ENCODE data around the gene AATF.
A peak's percentile ranks its signal among the peaks of the same experiment; 100 is the strongest.

Gene AATF

GRCh38 chr17:36992701-36993100 is 43.9 kb downstream of the AATF start:
- DNase-seq = no peak

- DNase-seq = no peak
These were observed 44.5 kb downstream of the AATF start for GRCh38 chr17:36993227-36993626.

DNA sequence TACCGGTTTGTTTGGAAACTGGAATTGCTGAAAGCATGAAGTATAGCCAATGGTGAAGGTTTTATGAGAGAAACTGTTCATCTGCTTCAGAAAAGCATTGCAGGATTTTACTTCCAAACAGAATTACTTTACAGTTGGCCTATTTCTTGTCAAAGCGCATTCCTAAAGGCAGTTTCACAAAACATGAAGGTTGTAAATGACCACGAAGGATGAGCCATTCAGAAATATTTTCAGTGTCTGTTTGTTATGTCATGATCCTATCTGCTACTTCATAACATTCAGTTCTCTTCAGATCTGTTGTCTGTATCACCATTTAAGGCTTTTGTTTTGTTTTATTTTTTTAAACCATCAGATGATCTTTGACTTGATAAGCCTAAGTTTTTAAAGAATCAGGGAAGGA is 45.7 kb downstream of the AATF start:
- no peak for DNase-seq

DNA sequence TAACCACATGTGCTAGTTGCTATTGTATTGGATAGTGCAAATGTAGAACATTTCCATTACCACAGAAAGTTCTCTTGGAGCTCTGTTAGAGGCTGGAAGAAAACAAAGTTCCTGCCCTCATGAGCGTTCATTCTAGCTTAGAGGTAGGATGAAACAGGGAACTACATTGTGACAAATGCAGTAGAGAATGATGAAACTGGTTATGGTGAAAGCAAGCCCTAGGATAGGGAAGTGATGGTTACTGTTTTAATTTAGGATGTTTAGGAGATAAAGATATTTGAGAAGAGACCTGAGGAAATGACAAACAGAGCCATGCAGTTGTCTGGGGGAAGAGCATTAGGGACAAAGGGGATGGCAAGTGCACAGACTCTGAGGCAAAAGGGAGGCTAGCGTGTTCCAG is 50.7 kb downstream of the AATF start:
- no peak for DNase-seq

DNA sequence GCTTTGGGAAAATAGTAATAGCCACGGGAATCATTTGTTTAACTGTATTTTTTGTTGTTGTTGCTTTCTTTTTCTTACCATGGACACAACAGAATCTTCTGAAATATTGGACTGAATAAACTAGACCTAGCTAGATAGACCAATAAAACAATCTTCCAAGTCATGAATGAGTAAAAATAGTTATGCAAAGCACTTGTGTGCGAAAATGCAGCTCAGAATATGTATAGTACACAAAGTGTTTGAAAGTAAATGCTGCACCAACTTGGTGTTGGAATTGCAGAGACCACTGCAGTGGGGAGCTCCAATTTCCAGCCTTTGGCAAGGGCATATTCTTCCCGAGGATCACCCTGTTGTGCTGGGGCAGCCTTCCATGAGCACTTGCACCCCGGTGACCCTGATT is 68.0 kb downstream of the AATF start:
- no peak for DNase-seq

- DNase-seq = no peak
These were observed 68.7 kb downstream of the AATF start for GRCh38 chr17:37017404-37017803.

DNA sequence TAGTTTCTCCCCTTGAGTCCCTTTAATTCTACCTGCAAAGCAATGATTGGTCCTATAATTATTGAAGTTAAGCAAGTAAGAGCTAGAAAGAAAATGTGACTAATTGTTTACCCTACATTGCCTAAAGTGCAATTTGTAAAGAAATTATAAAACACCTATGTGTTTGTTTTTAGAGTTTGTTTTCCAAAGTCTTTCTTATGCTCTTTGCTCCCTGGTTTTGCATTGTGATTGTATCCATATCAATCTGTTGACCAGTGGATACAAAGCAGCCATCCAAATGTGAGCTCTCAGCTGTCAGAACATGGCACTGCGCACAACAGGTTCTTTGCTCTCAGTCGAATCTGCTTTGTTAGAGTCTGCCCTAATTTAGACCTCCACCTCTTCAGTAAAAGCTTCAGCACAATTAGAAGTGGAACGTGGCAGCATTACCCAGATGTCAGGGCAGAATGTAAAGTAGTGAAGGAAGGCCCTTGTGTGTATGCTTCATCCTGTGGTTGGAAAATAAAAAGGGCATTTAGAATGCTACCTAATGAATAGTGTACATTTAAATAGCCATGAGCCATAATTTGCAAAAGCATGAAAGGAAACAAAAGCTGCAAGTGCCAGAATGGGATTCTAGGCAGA is 70.5 kb downstream of the AATF start:
- no peak for DNase-seq

DNA sequence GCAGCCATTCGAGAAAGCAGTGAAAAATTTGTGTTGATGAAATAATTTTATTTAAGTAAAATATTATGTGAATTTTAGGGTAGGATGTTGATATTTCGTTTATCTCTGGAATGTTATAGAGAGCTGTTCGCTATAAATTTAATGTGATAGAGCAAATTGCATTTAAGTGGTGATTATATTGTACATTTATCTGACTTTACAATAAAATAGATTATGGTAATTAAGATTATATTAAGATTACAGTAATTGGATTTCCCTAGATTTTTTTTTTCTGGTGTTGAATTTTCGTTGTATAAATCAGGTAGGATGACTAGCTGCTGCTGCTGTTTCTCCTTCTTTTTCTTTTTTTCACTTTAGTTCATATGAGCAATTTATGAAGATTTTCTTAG is 71.0 kb downstream of the AATF start:
- DNase-seq = no peak

GRCh38 chr17:37024181-37024637 is 75.5 kb downstream of the AATF start:
- no peak for DNase-seq

- DNase-seq = no peak
These were observed 76.5 kb downstream of the AATF start for GRCh38 chr17:37025238-37025637.

- no peak for DNase-seq
These were observed 77.2 kb downstream of the AATF start for GRCh38 chr17:37025847-37026530.

DNA sequence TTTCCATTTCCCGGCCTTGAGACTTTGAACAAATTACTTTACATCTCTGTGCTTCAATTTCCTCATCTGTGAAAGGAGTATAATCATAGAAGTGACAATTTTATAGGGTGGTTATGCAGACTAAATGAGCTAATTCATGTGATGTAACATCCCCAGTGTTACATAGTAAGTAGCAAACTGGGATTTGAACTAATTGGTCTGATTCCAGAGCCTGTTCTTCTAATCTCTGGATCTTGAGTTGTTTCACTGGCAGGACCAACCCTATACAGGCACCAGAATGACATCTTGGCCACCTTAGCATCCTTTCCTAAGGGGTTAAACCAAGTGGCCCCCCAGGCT is 77.7 kb downstream of the AATF start:
- DNase-seq = no peak

- DNase-seq = no peak
These were observed 79.3 kb downstream of the AATF start for GRCh38 chr17:37028040-37028439.

DNA sequence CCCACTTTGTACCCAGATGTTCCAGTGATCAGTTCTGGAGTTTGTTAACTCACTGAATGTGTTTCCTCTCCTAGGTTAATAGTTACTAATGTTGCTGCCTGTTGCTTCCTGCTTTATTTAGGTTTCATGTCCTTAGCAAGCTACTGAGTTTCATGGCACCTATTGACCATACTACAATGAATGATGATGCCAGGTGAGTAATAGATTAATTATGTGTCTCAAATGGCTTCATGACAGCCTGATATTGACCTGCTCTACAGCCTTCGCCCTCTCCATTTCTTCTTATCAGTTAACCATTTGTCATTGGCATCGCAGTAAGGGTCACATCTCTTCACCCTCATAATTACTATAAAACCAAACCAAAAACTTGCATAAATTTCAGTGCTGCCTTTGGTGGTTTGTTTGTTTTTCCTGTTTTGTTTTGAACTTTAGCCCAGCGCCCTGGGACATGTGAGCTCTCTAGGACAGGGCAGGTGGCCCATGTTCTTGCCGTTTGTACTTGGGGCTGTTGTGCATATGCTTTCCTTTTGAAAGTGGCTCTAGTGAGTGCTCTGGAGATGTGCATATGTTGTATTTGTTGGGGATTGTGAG is 82.8 kb downstream of the AATF start:
- DNase-seq = no peak

DNA sequence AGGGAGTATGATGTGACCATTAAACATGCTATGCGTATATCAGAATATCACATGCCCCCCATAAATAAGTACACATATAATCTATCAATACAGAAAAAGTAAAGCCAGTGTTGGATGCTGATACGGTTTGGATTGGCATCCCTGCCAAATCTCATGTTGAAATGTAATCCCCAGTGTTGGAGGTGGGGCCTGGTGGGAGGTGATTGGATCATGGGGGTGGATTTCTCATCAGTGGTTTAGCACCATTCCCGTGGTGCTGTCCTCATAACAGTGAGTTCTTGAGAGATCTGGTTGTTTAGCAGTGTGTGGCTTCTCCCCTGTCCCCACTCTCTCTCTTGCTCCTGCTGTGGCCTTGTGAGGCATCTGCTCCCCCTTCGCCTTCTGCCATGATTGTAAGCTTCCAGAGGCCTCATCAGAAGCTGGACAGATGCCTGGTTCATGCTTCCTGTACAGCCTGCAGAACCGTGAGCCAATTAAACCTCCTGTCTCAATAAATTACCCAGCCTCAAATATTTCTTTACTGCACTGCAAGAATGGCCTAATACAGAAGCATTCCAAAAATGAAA is 88.9 kb downstream of the AATF start:
- no peak for DNase-seq

DNA sequence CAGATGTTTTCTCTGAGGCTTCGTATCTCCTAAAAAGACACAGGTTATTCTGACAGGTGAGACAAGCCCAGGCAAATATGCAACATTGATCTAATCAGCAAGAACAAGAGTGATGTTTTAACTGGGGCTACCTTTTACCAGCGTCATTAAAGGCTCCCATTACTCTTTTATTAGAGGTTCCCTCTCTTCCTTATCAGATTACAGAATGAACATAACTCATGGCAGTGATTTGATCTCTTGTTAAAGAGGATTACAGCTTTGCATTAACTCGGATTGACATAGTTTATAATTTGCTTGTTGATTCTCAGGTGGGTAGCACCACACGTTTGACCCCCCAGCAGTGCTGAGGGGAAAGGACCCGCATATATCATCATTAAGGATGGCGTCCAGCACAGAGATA is 90.5 kb downstream of the AATF start:
- DNase-seq = no peak

DNA sequence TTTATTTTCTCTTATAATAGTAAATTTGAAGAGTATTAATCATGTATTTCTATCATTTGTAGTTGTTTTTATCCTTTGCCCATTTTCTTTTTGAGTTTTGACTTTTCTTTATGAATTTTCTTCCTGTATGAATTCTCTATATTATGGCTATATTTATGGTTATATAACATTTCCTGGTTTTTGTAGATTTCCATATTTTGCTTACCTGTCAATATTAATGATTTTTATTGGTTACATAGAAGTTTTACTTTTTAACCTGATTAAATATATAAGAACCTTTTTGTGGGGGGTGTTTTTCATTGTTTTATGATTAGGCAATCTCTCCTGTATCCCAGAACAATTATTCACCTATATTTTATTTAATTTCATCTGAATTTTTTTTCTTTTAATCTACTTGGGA is 93.2 kb downstream of the AATF start:
- DNase-seq = no peak

DNA sequence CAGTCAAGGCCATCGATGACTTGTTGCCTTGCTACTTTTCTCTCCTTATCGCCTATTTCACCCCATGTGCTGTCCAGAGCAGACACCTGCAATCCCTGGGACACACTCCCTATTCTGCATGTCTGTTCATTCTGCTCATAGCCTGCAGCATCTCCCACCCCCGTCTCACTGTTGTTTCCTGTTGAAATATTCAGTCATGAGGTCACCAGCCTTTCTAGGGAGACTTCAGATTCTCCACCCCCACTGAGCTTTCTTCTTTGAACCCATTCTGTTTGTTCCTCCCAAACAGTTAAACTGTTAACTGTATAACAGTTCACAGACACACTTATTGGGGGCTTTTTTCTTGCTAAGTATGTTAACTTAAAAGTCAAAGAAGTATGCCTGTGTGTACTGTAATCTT is 94.4 kb downstream of the AATF start:
- no peak for DNase-seq

GRCh38 chr17:37045351-37045922 is 96.7 kb downstream of the AATF start:
- no peak for DNase-seq

- DNase-seq = peak; percentile 72
These were observed 98.9 kb downstream of the AATF start for GRCh38 chr17:37047631-37048104.

DNA sequence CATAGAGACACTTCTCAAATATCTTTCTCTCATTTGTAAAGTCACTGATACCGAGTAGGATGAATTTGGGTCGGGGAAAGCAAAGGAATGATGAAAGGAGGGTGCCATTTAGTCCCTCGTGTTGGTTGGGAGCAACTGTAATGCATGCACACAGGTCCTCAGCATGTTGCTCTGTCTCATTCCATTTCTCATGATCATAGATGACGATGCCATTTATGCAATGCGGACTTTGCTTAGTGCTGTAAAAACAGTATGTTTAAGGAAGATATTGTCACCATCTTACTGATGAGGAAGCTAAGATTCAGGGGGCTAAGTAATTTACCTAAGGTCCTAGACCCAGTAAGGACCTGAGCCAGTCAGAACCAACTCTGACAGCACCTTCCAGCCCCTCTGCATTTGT is 100.1 kb downstream of the AATF start:
- DNase-seq = no peak

GRCh38 chr17:37050920-37051319 is 102.2 kb downstream of the AATF start:
- DNase-seq = no peak

DNA sequence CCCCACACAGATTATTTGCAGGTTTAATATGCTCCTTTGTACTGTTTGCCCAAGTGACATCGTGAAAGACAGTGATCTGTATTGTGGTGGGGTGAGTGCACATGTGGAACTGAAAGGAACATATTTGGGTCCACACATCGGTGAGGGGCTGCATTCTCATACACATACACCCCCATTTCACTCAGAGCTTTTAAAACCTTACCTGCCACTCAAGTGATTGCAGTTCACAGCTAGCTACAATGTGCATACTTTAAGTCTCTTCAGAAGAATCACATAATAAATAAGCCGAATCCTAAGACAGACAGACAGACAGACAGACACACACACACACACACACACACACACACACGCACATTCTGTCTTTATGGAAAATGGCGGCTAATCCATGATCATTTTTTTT is 102.6 kb downstream of the AATF start:
- no peak for DNase-seq

- no peak for DNase-seq
These were observed 103.1 kb downstream of the AATF start for GRCh38 chr17:37051833-37052232.
